NCI-H128 (cell line): Measurements from ENCODE around the gene DUOX1.
"Not testable (repeated sequence)": the region's sequence is repeated elsewhere in the genome, so short reads cannot be mapped to it uniquely, and the experiment has no call there.

Experiments
- DNase-seq: peaks from one replicate; lab custom pipeline; 2025; ENCODE audit not compliant: unreplicated experiment; lab: John Stamatoyannopoulos, UW

Gene DUOX1

DNA sequence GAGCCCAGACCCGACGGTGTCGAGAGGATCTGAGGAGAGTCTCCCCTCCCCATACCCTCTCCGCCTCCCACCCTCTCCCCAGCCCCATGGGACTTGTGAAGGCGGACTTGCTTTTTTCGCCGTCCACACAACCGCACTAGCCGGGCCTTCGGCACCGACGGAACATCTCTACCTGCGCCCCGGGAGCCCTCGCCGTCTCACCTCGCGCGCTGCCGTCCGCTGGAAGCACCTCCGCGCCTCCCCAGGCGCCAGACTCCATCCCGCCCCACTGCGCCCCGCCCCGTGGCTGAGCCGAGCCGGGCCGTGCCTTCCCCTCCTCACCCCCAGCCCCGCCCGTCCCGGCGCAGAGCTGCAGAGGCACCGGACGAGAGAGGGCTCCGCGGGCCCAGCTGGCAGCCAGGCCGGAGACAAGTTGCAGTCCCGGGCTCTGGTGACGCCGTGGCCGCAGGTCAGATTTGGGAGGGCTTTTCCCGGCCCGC lies at the start of gene DUOX1, which contains the start of gene DUOXA1:
Gene DUOX1, plus strand, starts transcription at position 344 of the 479 bp plus-strand sequence. CDS start 1,973 bp downstream, outside the sequence.
Gene DUOXA1, minus strand, starts transcription at position 229 of the 479 bp plus-strand sequence. CDS start 6,865 bp downstream, outside the sequence.
- DNase-seq: no peak

GRCh38 chr15:45080593-45080992 lies 49.2 kb upstream of the DUOX1 start:
- not testable (repeated sequence) for DNase-seq

DNA sequence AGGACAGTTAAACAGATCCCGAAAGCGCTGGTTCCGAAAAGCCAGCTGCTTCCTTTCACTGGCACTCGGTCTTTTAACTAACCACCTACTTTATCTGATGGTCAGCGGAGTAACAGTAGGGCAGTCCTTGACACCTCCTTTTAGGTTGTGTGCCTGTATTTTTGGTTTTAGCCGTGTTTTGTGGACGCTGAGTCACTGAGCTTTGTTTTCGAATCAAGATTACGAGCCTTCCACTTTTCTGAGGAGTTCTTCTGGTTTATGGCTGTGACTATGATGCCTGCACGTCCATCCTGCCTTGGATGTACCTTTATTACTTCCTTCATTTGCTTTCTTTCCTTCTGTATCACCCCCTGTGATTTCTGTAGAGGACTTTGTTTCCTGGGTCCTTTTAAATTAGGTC lies 47.4 kb upstream of the DUOX1 start:
- not testable (repeated sequence) for DNase-seq

- no peak for DNase-seq
These were observed 46.6 kb upstream of the DUOX1 start for GRCh38 chr15:45083223-45083622.

DNA sequence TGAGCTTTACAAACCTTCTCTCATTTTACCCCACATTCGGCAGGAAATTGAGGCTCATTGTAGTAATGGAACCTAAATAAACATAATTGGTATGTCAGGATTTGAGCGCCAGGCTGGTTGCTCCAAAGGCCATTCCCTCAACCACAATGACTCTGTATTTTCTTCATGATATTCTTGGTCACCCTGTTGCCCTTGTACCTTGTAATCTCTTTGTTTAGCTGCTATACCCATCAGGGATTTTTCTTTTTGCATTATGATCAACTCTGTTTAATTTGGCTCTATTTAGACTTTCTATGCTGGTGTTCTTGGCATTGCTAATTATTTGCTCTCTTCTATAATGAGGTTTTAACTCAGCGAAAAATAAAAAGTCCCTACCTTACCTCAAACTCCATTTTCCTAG lies 45.6 kb upstream of the DUOX1 start:
- no peak for DNase-seq

DNA sequence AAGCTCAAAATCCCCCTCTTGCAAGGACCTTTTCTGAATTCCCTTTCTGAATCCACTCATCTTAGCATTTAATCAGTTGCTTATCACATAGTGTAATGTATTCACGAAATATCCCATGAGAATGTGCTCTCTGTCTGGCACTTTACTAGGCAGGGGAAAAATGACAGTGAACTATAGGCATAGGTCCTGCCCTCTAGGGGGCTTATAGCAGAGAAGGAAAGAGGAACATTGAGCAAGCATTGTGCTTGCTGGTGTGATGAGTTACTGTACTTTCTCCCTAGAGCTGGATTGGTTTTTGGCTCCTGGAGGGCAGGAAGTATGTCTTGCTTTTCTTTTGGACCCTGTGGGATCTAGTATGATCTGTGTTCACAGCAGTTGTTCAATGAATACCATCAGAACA lies 42.3 kb upstream of the DUOX1 start:
- no peak for DNase-seq

GRCh38 chr15:45088801-45089711 lies 40.7 kb upstream of the DUOX1 start:
- DNase-seq: no peak

DNA sequence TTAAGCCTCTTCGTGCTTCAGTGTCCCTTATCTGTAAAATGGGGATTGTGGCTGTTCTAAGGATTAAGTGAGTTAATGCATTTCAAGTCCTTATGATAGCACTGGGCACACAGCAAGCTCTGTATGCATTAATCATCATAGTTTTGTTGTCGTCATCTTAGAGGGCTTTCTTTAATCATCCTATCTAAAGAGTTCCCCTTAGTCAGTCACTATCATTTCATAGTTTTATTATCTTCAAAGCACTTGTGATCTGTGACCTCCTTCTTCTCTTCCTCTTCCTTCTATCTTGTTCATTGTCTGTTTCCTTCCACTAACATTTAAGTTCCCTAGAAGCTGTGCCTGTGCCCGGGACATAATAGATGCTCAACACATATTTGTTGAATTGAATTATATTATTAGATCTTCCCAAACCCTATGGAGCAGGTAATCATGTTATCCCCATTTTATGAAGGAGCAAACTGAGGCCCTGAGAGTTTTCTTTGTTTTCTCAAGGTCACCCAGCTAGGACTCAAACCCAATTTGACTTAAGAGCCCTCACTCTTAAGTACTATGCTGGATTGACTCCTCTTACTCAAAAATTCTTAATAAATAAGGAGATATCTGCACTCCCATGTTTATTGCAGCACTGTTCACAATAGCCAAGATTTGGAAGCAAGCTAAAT lies 40.0 kb upstream of the DUOX1 start:
- DNase-seq: no peak

- DNase-seq: no peak
These were observed 38.6 kb upstream of the DUOX1 start for GRCh38 chr15:45091161-45091560.

- no peak for DNase-seq
These were observed 38.2 kb upstream of the DUOX1 start for GRCh38 chr15:45091576-45091975.

- DNase-seq: no peak
These were observed 36.8 kb upstream of the DUOX1 start for GRCh38 chr15:45093013-45093412.

DNA sequence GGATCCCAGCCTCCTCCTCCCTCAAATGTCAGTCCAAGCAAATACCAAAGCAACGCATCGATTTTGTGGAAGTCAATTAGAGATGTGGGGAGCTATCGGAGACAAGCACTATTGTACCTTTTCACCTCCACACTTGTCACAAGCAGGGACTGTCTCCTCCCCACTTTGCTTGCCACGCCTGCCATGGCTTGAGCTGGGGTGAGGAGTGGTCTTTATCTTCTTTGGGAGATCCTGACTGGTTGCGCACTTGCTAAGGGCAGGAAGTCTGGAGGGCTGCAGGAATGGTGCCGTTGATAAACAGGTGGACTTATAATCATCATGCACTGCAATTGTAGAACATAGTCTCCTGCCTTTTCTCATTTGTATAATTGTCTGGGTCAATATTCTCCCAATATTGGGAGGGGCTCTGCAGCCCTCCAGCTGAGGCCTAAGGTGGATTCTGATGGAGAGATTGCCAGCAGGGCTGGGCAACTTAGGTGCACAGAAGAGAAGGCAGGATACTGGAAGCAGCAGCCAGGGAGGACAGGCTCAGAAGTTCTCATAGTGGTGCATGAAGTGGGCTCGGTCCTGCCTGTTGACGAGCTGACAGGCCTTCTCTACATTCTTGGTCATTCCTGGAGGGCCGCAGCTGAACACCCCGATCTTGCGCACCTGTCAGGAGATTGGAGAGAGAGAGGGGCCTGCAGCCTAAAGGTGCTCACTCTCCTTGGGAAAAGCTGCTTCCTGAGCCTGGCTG lies 36.0 kb upstream of the DUOX1 start:
- DNase-seq: no peak

DNA sequence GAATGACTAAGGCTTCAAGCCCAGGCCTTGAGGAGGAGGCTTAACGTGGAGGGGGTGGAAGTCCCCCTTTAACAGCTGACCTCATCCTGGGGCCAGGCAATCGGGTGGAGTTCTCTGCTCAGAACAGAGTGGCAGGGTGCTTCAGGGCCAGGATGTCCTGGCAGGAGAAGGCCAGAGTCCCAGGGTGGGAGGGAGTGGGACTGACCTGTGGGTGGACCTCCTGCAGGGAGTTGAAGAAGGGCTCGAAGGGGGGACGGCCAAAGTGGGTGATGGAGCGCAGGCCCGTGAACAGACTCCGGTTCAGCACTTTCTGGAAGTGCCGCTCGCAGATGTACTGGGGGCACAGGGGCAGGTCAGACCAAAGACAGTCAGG lies 35.5 kb upstream of the DUOX1 start:
- no peak for DNase-seq

- DNase-seq: no peak
These were observed 34.1 kb upstream of the DUOX1 start for GRCh38 chr15:45095661-45096060.

GRCh38 chr15:45097466-45097865 lies 32.3 kb upstream of the DUOX1 start:
- DNase-seq: no peak

GRCh38 chr15:45099549-45100165 lies 30.1 kb upstream of the DUOX1 start:
- DNase-seq: no peak

- DNase-seq: no peak
These were observed 28.7 kb upstream of the DUOX1 start for GRCh38 chr15:45100884-45101625.

DNA sequence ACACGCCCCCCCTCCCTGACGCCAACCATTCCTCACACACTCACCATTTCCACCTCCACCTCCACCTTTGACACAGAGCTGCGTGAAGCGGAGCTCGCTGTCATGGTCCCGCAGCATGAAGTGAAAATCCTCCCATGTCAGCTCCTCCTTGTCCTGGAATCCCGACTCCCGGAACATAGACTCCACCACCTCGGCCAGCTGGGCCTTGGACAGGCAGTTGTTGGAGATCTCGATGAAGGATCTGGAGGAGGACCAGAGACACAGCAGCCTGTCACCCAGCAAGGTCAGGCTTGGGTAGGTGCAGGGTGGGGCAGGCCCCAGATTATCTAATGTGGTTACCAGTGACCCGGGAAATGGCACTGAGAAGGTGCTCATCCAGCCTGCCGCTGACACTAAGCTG lies 28.0 kb upstream of the DUOX1 start:
- no peak for DNase-seq

DNA sequence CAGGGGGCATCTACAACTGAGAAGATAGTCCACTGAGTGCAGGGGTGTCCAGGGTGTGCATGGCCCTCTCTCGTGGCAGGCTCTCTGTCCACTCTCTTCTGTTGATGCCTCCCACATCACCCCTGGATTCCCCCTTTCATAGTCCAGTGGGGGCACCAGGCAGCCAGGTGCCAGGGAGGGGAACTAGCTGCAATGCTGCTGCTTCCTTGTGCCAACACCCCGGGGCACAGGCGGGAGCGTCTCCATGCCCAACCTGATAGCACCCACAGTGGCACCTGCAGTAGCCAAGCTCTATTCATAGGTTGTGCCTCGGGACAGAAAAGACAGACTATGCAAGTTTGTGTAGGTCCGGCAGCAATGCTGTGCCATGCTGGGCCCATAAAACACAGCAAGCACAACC lies 27.6 kb upstream of the DUOX1 start:
- no peak for DNase-seq

DNA sequence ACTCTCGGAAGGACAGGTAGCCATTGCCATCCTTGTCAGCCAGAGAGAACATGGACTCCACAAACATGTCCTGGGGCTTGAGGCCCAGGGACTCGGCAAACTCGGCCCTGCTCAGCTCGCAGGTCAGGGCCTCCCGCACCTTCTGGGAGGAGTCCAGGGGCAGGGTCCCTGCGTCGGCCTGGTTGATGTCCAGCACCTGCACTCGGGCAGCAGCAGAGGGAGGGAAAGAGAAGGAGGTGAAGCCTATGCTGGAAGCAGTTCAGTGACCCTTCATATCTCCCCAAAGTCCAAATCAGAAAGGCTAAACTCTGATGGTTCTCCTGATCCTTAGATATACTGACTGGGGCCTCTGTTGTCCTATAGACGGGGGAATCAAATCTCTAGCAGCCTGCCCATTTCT lies 25.6 kb upstream of the DUOX1 start:
- not testable (repeated sequence) for DNase-seq
